SU-DHL-6 (cell line): ENCODE measurements around the gene EPHB1.

Source experiments
- CTCF ChIP-seq: fragments of 200-600 bp; sonication (generic); IDR thresholded peaks from one replicate; pipeline ENCODE4 v1.5.1; 2017; ENCODE audit warnings: antibody characterized with exemption, mild to moderate bottlenecking, low read length, moderate library complexity; ENCODE audit not compliant: insufficient read depth, poor library complexity, severe bottlenecking
- EZH2phosphoT487 ChIP-seq: fragments of 200-600 bp; sonication (generic), shearing (Covaris generic); conservative IDR thresholded peaks from 2 replicates; pipeline ENCODE4 v1.6.1; 2018; ENCODE audit warnings: mild to moderate bottlenecking, antibody characterized with exemption, low read length, moderate library complexity, mixed read lengths

- TF ChIP-seq CTCF (no peak), EZH2phosphoT487 (no peak)
Measured at GRCh38 chr3:135099734-135100355, 304.8 kb downstream of the EPHB1 start.
